ENCODE data around the gene UVRAG.

Gene UVRAG

DNA sequence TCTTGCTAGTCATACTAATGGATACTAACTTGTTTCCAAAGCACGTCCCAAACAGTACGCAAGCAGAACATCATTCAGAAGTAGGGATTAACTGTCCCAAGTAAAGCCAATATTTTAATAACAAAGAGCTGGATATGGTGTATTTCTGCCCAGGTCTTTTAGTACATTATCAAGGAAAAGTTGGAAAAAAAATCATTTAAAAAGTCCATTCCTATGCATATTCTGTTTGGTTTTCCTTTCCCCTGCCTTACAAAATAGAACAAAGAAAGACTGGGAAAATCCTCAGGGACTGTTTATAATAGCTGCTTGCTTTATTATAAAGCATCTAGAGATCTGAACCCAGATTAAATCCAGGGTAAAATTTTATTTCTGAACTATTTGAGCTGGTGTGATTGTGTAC is 83.9 kb downstream of the UVRAG start:
- Histone ChIP-seq H3K4me3 (replicated peaks; ENCODE audit: low read depth, low read length) (no peak overlapping the region), H3K27me3 (replicated peaks; ENCODE audit: control insufficient read depth, insufficient read depth, low read length) (no peaks in the 10 kb centered on the region), H3K36me3 (ENCODE audit: control insufficient read depth, insufficient read depth, low read length) (no peaks in the 10 kb centered on the region; the same call in none of the 2 replicates)
- TF ChIP-seq, protein P1, sequence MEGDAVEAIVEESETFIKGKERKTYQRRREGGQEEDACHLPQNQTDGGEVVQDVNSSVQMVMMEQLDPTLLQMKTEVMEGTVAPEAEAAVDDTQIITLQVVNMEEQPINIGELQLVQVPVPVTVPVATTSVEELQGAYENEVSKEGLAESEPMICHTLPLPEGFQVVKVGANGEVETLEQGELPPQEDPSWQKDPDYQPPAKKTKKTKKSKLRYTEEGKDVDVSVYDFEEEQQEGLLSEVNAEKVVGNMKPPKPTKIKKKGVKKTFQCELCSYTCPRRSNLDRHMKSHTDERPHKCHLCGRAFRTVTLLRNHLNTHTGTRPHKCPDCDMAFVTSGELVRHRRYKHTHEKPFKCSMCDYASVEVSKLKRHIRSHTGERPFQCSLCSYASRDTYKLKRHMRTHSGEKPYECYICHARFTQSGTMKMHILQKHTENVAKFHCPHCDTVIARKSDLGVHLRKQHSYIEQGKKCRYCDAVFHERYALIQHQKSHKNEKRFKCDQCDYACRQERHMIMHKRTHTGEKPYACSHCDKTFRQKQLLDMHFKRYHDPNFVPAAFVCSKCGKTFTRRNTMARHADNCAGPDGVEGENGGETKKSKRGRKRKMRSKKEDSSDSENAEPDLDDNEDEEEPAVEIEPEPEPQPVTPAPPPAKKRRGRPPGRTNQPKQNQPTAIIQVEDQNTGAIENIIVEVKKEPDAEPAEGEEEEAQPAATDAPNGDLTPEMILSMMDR (IDR thresholded peaks at IDR 0.05; ENCODE audit: insufficient read depth, low read length, poor library complexity, severe bottlenecking): no peak
- no peak for DNase-seq (ENCODE audit: extremely low read depth, insufficient read length)

DNA sequence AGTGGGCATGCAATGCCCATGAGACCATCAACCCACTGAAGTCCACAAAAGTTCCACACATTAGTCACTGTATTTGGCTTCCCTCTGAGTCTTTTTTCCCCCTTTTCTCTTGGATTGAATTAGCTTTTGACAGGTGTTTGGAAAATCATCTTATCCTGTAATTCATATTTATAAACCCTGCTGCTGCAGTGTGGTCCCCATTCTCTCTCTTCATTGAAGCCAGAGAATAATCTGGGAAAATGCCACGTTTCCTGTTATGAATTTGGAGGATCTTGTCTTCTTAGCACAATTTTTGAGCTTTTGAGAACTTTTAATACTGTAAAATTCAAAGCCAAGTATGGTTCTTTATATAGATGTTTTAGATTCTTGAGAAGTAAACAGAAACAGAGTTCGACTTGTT is 84.8 kb downstream of the UVRAG start:
- TF ChIP-seq, protein P1 (IDR thresholded peaks at IDR 0.05; ENCODE audit: insufficient read depth, low read length, poor library complexity, severe bottlenecking): no peak
- DNase-seq (ENCODE audit: extremely low read depth, insufficient read length): no peak
- Histone ChIP-seq H3K4me3 (replicated peaks; ENCODE audit: low read depth, low read length) (no peak overlapping the region), H3K36me3 (ENCODE audit: control insufficient read depth, insufficient read depth, low read length) (no peaks in the 10 kb centered on the region; the same call in none of the 2 replicates), H3K27me3 (replicated peaks; ENCODE audit: control insufficient read depth, insufficient read depth, low read length) (no peaks in the 10 kb centered on the region)

GRCh38 chr11:75900848-75901247 is 85.8 kb downstream of the UVRAG start:
- Histone ChIP-seq H3K4me3 (replicated peaks; ENCODE audit: low read depth, low read length) (no peak overlapping the region), H3K36me3 (ENCODE audit: control insufficient read depth, insufficient read depth, low read length) (no peaks in the 10 kb centered on the region; the same call in none of the 2 replicates), H3K27me3 (replicated peaks; ENCODE audit: control insufficient read depth, insufficient read depth, low read length) (no peaks in the 10 kb centered on the region)
- TF ChIP-seq, protein P1 (IDR thresholded peaks at IDR 0.05; ENCODE audit: insufficient read depth, low read length, poor library complexity, severe bottlenecking): no peak
- no peak for DNase-seq (ENCODE audit: extremely low read depth, insufficient read length)

GRCh38 chr11:75902631-75903030 is 87.6 kb downstream of the UVRAG start:
- TF ChIP-seq, protein P1 (IDR thresholded peaks at IDR 0.05; ENCODE audit: insufficient read depth, low read length, poor library complexity, severe bottlenecking): no peak
- no peak for DNase-seq (ENCODE audit: extremely low read depth, insufficient read length)
- H3K36me3 ChIP-seq (ENCODE audit: control insufficient read depth, insufficient read depth, low read length): no peaks in the 10 kb centered on the region; the same call in none of the 2 replicates

DNA sequence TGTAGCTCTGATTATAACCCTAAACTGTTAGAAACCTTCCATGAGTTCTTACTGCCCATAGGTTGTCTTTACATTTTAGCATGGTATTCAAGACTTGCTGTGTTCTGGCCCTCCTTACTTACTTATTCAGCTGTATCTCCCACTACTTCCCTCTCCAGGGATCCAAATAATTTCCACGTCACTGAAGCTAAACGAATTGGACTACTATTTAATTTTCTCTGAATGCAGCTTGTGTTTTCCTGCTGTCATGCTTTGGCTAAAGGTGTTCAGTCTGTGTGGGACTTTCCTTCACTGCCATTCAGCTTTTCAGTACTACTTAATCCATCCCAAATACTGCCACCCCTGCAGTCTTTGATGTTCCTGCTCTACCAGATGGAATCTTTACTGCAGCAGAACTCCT is 88.3 kb downstream of the UVRAG start:
- no peaks in the 10 kb centered on the region for H3K27me3 ChIP-seq (replicated peaks; ENCODE audit: control insufficient read depth, insufficient read depth, low read length)
- DNase-seq (ENCODE audit: extremely low read depth, insufficient read length): no peak
- TF ChIP-seq, protein P1 (IDR thresholded peaks at IDR 0.05; ENCODE audit: insufficient read depth, low read length, poor library complexity, severe bottlenecking): no peak
- no peaks in the 10 kb centered on the region; the same call in none of the 2 replicates for H3K36me3 ChIP-seq (ENCODE audit: control insufficient read depth, insufficient read depth, low read length)
- no peak overlapping the region for H3K4me3 ChIP-seq (replicated peaks; ENCODE audit: low read depth, low read length)

More at GRCh38 chr11:75902631-75903030, 87.6 kb downstream of the UVRAG start:
- Histone ChIP-seq H3K27me3 (replicated peaks; ENCODE audit: control insufficient read depth, insufficient read depth, low read length) (no peaks in the 10 kb centered on the region), H3K4me3 (replicated peaks; ENCODE audit: low read depth, low read length) (no peak overlapping the region)

GRCh38 chr11:75905434-75905833 is 90.4 kb downstream of the UVRAG start:
- TF ChIP-seq, protein P1 (IDR thresholded peaks at IDR 0.05; ENCODE audit: insufficient read depth, low read length, poor library complexity, severe bottlenecking): no peak
- no peaks in the 10 kb centered on the region; the same call in 1 of the 2 replicates for H3K36me3 ChIP-seq (ENCODE audit: control insufficient read depth, insufficient read depth, low read length)

More at GRCh38 chr11:75905434-75905833, 90.4 kb downstream of the UVRAG start:
- H3K27me3 ChIP-seq (replicated peaks; ENCODE audit: control insufficient read depth, insufficient read depth, low read length): no peaks in the 10 kb centered on the region
- no peak for DNase-seq (ENCODE audit: extremely low read depth, insufficient read length)
- no peak overlapping the region for H3K4me3 ChIP-seq (replicated peaks; ENCODE audit: low read depth, low read length)
